EL (cell line): ENCODE measurements around the gene CUX1.
A peak's percentile ranks its signal among the peaks of the same experiment; 100 is the strongest.
"Not testable (repeated sequence)": the region's sequence is repeated elsewhere in the genome, so short reads cannot be mapped to it uniquely, and the experiment has no call there.

Source experiments
- DNase-seq: peaks from one replicate; pipeline ENCODE4 v3.0.0-alpha.2; 2016

CUX1 gene

DNA sequence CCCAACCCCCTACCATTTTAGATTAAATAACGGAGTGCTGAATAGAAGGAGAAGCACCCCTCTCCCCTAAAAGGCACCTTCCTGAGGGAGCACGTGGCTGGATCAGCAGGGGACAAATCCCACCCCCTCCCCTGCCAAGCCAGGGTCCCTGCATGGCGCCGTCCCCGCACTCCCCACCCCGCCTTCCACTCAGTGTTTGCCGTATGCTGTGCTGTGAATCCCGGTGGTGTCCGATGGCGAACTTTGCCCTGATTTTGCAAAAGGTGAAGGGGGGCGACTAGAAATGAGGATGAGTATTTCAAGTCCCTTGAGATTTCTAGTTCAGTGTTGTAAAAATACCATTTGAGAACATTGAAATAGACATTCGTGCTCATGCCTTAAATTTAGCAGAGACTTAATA is 385.8 kb downstream of the CUX1 start:
- no peak for DNase-seq

DNA sequence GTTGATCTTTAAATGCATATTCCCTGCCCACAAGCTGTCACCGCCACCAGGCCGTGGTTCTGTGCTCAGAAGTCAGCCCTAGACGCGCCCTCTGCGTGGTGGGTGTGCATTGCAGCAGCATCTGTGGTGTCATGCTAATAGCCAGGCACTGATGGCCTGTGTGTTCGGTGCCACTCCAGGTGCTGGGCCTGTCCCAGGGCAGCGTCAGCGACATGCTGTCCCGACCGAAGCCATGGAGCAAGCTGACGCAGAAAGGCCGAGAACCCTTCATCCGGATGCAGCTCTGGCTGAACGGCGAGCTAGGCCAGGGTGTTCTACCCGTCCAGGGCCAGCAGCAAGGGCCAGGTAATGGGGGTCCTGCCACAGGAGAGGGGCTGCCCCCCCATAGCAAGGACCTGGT is 386.8 kb downstream of the CUX1 start:
- DNase-seq, result no peak

DNA sequence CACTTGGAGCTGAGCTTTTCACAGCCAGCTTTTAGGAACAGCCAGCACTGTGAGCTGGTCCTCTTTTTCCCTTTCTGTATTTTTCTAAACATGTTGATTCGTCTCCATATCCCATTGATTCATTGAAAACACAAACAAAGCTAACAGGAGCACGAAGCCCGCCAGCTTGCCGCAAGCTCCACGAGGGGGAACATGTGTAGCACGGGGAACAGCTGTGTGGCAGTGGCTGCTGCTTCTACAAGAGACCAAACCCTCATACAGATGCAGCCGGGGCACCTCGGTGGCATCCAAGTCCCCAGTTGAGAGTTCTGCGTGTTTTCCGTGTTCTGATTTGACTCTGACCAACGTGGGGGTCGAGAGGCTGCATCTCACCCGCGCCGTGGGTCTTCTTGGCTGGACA is 388.5 kb downstream of the CUX1 start:
- DNase-seq, result no peak

GRCh38 chr7:102208826-102209225 is 391.4 kb downstream of the CUX1 start:
- DNase-seq, result no peak

DNA sequence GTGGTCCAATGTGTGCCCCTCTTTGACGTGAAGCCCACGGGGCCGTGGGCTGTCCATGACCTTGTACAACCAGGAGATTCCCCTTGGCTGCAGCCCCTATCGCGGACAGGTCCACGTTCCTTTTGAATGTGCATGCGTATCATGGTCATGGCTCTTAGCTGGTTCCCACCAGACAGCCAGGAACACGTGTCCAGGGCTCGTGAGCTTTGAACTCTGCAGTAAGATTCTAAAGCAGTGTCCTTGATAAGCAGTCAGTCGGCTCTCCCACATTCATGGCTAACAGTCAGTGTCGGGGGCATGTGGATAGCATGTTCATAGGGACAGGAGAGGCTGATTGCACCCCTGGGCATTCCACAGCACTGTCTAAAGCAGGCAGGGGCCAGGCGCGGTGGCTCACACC is 393.4 kb downstream of the CUX1 start:
- no peak for DNase-seq

DNA sequence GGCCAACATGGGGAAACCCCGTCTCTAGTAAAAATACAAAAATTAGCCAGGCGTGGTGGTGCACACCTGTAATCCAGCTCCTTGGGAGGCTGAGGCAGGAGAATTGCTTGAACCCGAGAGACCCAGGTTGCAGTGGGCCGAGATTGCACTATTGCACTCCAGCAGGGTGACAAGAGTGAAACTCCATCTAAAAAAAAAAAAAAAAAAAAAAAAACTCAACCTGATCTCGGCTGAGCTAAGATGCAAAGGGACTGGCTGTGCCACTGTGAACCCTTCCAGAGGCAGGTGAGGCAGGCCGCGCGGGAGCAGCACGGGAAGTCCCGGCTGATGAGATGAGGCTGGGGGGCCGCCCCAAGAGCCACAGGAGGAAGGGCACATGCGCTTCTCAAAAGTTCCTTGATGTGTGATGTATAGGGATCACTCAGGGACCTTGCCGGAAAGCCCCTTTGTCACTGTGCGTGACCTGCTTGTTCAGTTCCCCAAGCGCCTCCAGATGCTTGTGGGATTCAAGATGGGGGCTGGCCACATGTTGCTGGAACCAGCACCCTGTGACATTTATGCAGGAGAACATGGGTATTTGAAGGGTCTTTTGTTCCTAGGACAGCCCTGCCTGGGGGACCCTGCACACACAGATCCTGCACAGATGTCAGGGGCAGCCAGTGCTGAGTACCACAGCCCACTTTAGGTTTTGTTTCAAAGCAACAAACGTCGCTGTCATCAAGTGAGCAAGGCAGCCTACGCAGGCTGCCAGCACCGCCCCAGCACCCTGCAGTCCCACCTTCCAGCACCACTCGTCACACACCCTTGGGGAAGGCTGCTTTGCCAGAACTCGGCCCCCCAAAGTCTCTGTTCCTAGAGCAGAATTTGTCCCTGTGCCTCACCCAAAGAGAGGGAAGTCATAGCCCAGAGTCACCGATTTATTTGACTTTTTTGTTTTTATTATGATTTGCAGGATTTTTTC is 394.4 kb downstream of the CUX1 start:
- DNase-seq, result no peak

- no peak for DNase-seq
Observed at GRCh38 chr7:102214477-102215072, 397.1 kb downstream of the CUX1 start.

GRCh38 chr7:102215256-102215655 is 397.8 kb downstream of the CUX1 start:
- no peak for DNase-seq

DNA sequence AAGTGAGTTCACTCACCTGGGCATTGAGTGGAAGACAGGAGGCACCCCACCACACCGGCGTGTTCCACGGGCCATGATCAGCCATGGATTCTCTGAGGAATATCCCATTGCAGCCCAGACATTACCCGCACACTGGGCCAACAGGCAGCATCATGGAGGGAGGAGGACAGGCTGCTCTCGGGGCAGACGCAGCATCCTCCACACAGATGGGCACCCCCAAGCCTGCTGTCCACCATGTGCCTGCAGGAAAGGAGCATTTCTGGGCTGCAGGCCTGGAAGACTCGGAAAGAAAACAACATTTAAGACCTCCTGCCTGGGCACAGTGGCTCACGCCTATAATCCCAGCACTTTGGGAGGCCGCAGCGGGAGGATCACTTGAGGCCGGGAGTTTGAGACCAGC is 398.3 kb downstream of the CUX1 start:
- DNase-seq, result no peak

- DNase-seq, result no peak
Observed at GRCh38 chr7:102216573-102217314, 399.3 kb downstream of the CUX1 start.

DNA sequence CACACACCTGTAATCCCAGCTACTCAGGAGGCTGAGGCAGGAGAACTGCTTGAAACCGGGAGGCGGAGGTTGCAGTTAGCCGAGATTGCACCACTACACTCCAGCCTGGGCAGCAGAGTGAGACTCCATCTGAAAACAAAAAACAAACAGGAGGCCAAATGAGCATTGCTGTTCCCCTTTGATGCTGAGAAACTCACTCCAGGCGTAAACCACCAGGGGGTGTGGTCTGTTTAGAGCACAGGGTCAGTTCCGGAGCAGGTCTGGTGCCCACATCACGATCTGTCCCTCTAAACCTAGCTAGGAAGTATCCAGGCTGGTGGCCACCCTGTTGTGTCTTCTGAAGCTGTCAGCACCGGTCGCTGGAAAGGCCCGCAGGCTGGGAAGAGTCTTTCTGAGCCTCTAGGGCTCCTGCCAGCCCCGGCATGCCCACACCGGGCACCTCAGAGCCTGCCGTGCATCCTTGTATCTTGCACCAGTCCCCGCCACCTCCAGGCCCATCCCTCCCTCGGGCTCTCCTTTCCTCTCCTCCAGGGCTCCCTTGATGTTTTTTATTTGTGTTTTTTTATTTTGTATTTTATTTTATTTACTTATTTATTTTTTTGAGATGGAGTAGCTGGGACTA is 402.9 kb downstream of the CUX1 start:
- DNase-seq, result no peak

DNA sequence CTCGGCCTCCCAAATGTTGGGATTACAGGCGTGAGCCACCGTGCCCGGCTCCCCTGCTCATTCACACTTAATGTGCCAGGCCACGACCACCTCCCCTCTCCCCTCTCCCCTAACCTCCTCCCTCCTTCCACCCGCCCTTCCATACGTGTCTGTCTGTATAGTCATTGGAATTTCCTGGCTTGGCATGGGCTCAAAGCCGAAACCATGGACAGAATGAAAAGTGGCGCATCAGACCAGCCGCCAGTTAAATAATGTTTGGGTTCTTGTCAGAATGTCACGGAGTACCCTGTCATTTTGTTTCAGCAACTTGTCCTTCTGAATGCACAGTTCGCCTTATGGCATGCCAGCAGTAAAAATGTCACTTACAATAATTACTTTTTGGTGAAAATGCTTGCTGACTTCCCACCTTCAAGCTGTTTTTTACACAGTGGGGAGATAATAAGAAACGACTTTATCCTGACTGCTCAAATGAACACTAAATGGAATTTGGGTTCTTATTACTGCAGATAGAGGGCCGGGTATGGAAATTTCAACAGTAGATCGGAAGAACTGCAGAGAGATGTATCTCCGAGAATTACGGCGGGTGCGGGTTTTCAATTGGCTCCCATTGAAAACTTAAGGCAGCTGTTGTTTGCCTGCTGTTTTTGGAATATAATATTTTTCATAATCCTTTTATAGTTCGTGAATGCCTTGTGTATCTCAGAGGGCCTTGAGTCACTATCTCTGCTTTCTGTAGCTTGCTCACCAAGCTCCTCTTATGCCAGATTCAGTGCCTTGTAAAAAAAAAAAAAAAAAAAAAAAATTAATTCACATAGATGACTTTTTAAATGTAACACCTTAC is 403.8 kb downstream of the CUX1 start:
- DNase-seq, result peak; percentile 76

DNA sequence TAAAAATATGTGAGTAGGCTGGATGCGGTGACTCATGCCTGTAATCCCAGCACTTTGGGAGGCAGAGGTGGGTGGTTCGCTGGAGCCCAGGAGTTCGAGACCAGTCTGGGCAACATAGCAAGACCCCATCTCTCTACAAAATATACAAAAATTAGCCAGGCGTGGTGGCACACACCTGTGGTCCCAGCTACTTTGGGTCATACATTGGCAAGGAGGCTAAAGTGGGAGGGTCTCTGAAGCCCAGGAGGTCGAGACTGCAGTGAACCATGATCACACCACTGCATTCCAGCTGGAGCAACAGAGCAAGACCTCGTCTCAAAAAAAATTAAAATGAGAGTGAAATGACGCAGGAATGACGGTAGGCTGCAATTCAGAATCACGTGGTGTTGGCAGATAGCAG is 404.5 kb downstream of the CUX1 start:
- no peak for DNase-seq

DNA sequence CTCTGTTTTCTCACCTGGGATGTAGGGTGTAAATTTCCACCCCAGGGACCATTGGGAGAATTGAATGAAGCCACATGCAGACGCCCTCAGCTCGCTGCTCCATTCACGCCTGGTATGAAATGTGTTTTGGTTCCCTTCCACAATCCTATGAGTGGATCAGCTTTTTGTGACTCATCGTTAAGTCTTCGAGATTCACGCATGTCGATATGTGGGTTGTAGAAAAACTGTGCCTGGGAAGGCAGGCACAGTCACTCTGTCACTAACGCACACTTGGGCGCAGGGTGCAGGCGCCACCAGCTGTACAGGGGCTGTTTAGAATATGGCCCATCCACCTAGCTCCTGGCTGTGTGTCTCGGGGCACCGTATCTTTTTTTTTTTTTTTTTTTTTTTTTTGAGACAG is 405.0 kb downstream of the CUX1 start:
- peak; percentile 9 for DNase-seq

DNA sequence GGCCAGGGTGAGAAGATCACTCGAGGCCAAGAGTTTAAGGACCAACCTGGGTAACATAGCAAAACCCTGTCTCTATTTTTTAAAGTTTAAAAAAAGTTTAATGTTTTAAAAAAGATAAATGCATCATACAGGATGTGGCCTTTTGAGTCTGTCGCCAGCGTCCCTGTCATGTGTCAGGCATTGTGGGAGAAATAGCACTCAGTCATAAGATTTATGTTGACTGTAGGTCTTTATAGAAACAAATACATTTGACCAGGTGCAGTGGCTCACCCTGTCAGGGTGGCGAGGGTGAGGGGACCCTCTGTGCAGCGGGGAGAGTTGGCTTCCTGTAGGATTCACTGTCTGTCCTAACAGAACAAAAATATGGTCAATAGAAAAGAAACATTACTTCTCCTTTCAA is 405.8 kb downstream of the CUX1 start:
- DNase-seq, result no peak

GRCh38 chr7:102225025-102225424 is 407.6 kb downstream of the CUX1 start:
- DNase-seq, result no peak

- DNase-seq, result no peak
Observed at GRCh38 chr7:102227371-102227770, 409.9 kb downstream of the CUX1 start.

GRCh38 chr7:102228935-102229334 is 411.5 kb downstream of the CUX1 start:
- no peak for DNase-seq

DNA sequence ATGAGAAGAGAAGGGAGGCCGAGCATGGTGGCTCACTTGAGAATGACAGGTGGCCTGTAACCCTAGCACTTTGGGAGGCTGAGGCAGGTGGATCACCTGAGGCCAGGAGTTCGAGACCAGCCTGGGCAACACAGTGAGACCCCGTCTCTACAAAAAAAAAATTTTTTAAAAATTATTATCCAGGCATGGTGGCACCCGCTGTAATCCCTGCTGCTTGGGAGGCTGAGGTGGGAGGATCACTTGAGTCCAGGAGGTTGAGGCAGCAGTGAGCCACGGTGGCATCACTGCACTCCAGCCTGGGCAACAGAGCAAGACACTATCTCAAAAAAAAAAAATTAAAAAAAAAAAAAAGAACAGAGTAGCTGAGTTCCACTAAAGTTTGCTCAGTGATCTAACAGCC is 412.7 kb downstream of the CUX1 start:
- DNase-seq, result not testable (repeated sequence)

GRCh38 chr7:102230593-102230992 is 413.2 kb downstream of the CUX1 start:
- DNase-seq, result peak; percentile 70

GRCh38 chr7:102232611-102233286 is 415.3 kb downstream of the CUX1 start:
- DNase-seq, result no peak

DNA sequence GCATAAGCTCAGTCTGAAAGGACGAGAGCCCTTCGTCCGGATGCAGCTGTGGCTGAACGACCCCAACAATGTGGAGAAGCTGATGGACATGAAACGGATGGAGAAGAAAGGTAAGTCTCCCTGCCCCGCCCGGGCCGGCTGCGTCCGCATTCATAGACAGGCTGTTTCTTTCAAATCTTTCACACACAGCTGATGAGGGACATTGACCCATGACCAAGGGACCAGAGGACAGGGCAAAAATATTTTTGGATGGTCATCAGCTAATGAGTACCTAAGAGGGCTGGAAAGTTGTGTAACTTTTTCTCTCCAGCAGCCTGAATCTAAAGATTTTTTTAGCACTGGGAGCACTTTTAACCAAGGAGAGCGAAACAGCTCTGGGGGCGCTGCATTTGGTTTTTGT is 416.7 kb downstream of the CUX1 start:
- DNase-seq, result no peak
